ENCODE measurements around the gene LETM1. TPM values are rescaled to one million over a fixed set of nuclear protein-coding genes. Genes with fewer than 3 reads are reported as not detected.

LETM1 gene
- total and polyA plus RNA-seq, 2 donors (not counting 3 experiments of a cell fraction or from before 2014, with no cell fraction given), result 25.6 to 62.5 TPM

DNA sequence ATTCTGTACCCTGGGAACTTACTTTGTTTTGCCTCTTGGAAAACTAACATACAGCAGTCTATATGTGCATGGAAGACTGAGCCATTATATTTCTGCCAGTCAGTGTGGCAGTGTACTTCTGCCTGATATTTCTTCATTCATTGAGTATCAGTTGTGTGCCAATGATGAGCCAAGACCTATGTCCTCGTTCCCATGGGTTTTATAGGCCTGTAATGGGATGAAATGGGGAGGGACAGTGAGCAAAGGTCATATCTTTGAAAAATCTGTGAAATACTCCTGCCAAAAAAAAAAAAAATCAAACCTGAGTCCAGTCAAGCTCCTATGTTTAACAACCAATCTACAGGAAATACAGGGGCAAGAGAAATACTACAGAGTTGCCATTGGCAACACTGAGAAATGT, 24.4 kb upstream of the LETM1 start:
- Histone ChIP-seq H3K9me1 (replicated peaks; ENCODE audit: control insufficient read depth, extremely low read depth, insufficient read depth, low read length) (no peaks in the 10 kb centered on the region), H3K4me1 (ENCODE audit: control insufficient read depth, extremely low read depth, insufficient read depth, low read length) (no peaks in the 10 kb centered on the region), H3K27ac (ENCODE audit: insufficient read depth, low read depth, low read length) (no peak overlapping the region), H3K79me2 (ENCODE audit: control insufficient read depth, insufficient read depth, low read length) (peaks cover 97% of the 10 kb centered on the region), H3K36me3 (ENCODE audit: control insufficient read depth in 2 of 2, extremely low read depth in 1 of 2, insufficient read depth in 2 of 2, low read length in 2 of 2) (no peaks in the 10 kb centered on the region), H4K20me1 (replicated peaks; ENCODE audit: control insufficient read depth, extremely low read depth, insufficient read depth, low read length) (peaks cover 8% of the 10 kb centered on the region), H3K4me2 (ENCODE audit: insufficient read depth, low read length) (no peak overlapping the region), H3K4me3 (replicated peaks in 1 of 3; ENCODE audit: insufficient read depth in 1 of 3, low read depth in 1 of 3, low read length in 3 of 3) (no peak overlapping the region), H3K9me3 (replicated peaks; ENCODE audit: control insufficient read depth, insufficient read depth, low read length) (no peaks in the 10 kb centered on the region), H3K9ac (replicated peaks; ENCODE audit: extremely low read depth, insufficient read depth, low read length) (no peak overlapping the region), H3K27me3 (ENCODE audit: control insufficient read depth in 2 of 2, insufficient read depth in 2 of 2, low read length in 2 of 2) (no peaks in the 10 kb centered on the region), H2AFZ (ENCODE audit: low read depth, low read length) (no peak overlapping the region)
- no peak for DNase-seq (ENCODE audit: low read depth, low spot score)
- TF ChIP-seq JUN (IDR thresholded peaks at IDR 0.05; ENCODE audit: borderline replicate concordance, insufficient read depth, insufficient read length, low read depth) (no peak), EZH2 (IDR thresholded peaks at IDR 0.05; ENCODE audit: borderline replicate concordance, low read depth, low read length, severe bottlenecking) (no peak), FOS (IDR thresholded peaks at IDR 0.05; ENCODE audit: borderline replicate concordance, insufficient read depth, low read length) (no peak), POLR2AphosphoS5 (IDR thresholded peaks at IDR 0.05; ENCODE audit: insufficient read depth, low read depth, low read length) (no peak), MYC (IDR thresholded peaks at IDR 0.05; ENCODE audit: low read depth, low read length) (no peak), POLR2A (IDR thresholded peaks at IDR 0.05; ENCODE audit: low read depth, low read length) (no peak), GATA2 (IDR thresholded peaks at IDR 0.05; ENCODE audit: insufficient read depth, insufficient read length, low read depth, low read length) (no peak)
- TF ChIP-seq, protein P1, sequence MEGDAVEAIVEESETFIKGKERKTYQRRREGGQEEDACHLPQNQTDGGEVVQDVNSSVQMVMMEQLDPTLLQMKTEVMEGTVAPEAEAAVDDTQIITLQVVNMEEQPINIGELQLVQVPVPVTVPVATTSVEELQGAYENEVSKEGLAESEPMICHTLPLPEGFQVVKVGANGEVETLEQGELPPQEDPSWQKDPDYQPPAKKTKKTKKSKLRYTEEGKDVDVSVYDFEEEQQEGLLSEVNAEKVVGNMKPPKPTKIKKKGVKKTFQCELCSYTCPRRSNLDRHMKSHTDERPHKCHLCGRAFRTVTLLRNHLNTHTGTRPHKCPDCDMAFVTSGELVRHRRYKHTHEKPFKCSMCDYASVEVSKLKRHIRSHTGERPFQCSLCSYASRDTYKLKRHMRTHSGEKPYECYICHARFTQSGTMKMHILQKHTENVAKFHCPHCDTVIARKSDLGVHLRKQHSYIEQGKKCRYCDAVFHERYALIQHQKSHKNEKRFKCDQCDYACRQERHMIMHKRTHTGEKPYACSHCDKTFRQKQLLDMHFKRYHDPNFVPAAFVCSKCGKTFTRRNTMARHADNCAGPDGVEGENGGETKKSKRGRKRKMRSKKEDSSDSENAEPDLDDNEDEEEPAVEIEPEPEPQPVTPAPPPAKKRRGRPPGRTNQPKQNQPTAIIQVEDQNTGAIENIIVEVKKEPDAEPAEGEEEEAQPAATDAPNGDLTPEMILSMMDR (IDR thresholded peaks at IDR 0.05; ENCODE audit: extremely low read depth in 1 of 2, insufficient read depth in 1 of 2, low read depth in 1 of 2, low read length in 2 of 2), result no peak
- TF ChIP-seq, protein P2, sequence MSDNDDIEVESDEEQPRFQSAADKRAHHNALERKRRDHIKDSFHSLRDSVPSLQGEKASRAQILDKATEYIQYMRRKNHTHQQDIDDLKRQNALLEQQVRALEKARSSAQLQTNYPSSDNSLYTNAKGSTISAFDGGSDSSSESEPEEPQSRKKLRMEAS (IDR thresholded peaks at IDR 0.05; ENCODE audit: insufficient read depth, insufficient read length), result no peak
- dilution Hi-C loops (cut with MboI; ENCODE audit: extremely low pct_ligation_motif_present, low sequenced_read_pairs), result no loop called here
- ChIA-PET POLR2A (no interaction called here), CTCF (no interaction called here)
- intact Hi-C loops (cut with micrococcal nuclease), result no loop called here
- BruUV-seq (replicated peaks), result no TSS peak
- FAIRE-seq, result no peak

Measured in endothelial cell of umbilical vein (primary cell).